H1 (cell line): ENCODE data around the gene CASP8AP2. TPM values are rescaled to one million over a fixed set of nuclear protein-coding genes. Genes with fewer than 3 reads are reported as not detected.

Source experiments
- ATF3 ChIP-seq: IDR thresholded peaks from 2 replicates; pipeline ENCODE4 v1.6.1; 2011; ENCODE audit warnings: low read depth, mild to moderate bottlenecking, low read length; ENCODE audit not compliant: insufficient read depth
- FOSL1 ChIP-seq: IDR thresholded peaks from 2 replicates; pipeline ENCODE4 v1.6.1; 2011; ENCODE audit warnings: mild to moderate bottlenecking, low read depth, low read length, moderate library complexity; ENCODE audit not compliant: insufficient read depth
- KDM4A ChIP-seq: IDR thresholded peaks from one replicate; pipeline ENCODE4 v1.7.1; 2012; ENCODE audit warnings: low read depth, mild to moderate bottlenecking, moderate library complexity, low read length, inconsistent platforms; ENCODE audit not compliant: severe bottlenecking
- POLR2A ChIP-seq, 2 experiments: IDR thresholded peaks; 1 replicate in 1 of 2; 2 replicates in 1 of 2; pipeline ENCODE4 v1.6.1; 2011; ENCODE audit warnings: low read depth in 2 of 2, low read length in 2 of 2, mild to moderate bottlenecking in 2 of 2; ENCODE audit errors: control extremely low read depth in 1 of 2
- SP2 ChIP-seq: IDR thresholded peaks from 2 replicates; pipeline ENCODE4 v1.6.1; 2012; ENCODE audit warnings: mild to moderate bottlenecking, low read length, inconsistent platforms
- SP4 ChIP-seq: IDR thresholded peaks from 2 replicates; pipeline ENCODE4 v1.6.1; 2012; ENCODE audit warnings: low read length, inconsistent platforms
- TBP ChIP-seq: IDR thresholded peaks from 2 replicates; pipeline ENCODE4 v1.6.1; 2011; ENCODE audit warnings: low read depth, low read length, improper control_type of control experiment
- polyA plus RNA-seq, 7 experiments: library from polyadenylated mRNA; depleted of rRNA in 3 of 7; stranded (reverse) in 5 of 7; unstranded in 2 of 7; fragments of >200 nt in 5 of 7; fragments of 200-250 nt in 2 of 7; gene quantifications; 1 replicate in 5 of 7; 2 replicates in 1 of 7; 4 replicates in 1 of 7; pipeline versions ENCODE4 v1.2.1 to v1.2.3, GENCODE V29; 2011 to 2013; ENCODE audit warnings: missing spikeins in 2 of 7, mixed read lengths in 2 of 7
- total RNA-seq: library from RNA; stranded (reverse); fragmentation: NEBNext Ultra II Directional; extraction: Animal tissue kit (Norgen Biotek cat#: 25700); gene quantifications from 2 replicates; pipeline ENCODE4 v1.2.1, GENCODE V29; 2021

Gene CASP8AP2
- total and polyA plus RNA-seq, 2 of the 8 experiments (the other 6 are each of a cell fraction or from before 2014, with no cell fraction given), result 6.9 to 32.1 TPM

GRCh38 chr6:89834884-89835792 is 5.5 kb downstream of the CASP8AP2 start (continued):
- TF ChIP-seq ATF3, result no peak
- no peak for TF ChIP-seq FOSL1
- TF ChIP-seq SP2, result no peak
- TF ChIP-seq KDM4A, result no peak
- no peak for TF ChIP-seq SP4
- TF ChIP-seq POLR2A (IDR thresholded peaks at IDR 0.05; ENCODE audit: control extremely low read depth in 1 of 2, low read depth in 2 of 2, low read length in 2 of 2), result no peak
- TF ChIP-seq TBP, result no peak
- TF ChIP-seq, all 59 proteins: peak for 0
